ENCODE results near the gene LY9.
"Not testable (repeated sequence)": the region's sequence is repeated elsewhere in the genome, so short reads cannot be mapped to it uniquely, and the experiment has no call there.

Gene LY9

DNA sequence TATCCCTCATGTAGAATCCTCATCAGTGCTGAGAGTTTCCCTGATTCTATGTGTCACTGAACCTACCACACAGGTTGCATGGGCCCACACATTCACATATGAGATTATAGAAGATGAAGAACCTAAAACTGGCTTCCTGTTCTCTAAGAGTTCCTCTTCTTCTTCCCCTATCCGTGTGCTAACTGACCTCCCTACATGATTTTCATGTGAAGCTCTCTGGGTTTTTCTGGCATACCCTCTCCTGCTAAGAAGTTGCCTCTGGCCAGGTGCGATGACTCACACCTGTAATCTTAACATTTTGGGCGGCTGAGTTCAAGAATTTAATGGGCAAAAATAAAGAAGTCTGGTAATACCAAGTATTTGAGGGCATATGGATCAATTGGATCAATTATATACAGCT is 72.2 kb downstream of the LY9 start:
- DNase-seq, result no peak

DNA sequence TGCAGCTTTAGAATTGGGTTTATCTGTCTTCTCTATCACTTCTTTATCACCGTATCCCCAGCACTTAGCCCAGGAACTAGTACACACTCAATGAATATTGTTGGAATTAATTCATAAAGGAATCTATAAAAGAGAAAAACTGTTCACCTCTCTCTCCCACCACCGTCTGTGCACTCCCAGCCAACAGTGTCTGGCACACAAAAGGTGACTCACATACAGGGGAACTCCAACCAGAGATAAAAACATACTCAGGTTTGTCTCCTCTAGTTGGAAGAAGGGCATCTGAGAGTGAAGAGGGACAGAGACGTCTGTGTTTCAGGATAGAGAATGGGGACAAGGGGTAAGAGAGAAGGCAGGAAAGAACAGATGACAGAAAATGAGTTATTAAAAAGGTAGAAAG is 79.0 kb downstream of the LY9 start:
- no peak for DNase-seq

DNA sequence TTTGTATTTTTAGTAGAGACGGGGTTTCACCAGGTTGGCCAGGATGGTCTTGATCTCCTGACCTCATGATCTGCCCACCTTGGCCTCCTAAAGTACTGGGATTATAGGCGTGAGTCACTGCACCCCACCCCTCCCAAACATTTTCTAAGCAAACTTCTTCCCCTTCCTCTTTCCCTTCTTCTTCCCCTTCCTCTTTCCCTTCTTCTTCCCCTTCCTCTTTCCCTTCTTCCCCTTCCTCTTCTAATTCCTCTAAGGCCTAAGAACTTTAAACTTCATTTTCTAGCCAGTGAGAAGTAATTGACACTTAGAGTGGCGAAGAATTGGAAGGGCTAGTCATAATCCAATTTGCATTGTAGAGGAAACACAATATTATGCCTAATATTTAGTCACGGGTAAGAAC is 79.6 kb downstream of the LY9 start:
- DNase-seq, result not testable (repeated sequence)

DNA sequence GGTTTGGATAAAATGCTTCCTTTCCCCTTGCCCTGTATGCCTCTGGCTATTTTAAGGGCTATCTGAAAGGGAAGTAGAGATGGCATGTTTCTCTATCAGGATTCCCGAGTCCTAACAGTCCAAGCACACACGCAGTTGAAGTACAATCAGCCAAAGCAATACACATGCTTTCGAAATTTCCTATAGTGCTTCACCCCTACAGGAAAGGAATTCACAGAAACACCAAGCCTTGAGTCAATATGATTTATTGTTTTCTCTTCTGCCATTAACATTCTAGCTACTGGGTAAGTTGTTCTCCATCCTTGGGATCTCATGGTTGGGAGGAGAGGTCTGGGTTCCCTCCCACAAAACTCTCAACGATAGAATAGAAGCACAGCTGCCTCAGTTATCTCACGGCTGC is 80.3 kb downstream of the LY9 start:
- DNase-seq, result no peak

DNA sequence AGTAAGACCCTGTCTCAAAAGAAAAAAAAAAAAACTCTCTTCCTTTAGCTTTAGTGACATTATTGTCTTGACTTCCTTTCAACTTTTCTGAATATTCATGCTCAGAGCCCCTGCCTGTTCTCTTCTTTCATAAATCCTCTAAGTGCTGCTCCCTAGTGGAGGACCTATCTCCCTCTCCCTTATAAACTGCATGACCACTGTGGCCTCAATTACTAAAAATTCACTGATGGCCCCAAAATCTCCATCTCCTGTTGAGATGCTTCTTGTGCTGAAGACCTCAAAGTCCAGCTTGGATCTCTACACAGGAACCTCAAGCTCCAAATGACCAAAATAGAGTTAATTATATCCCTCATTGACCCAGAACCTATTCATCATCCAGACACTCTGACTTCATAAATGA is 81.2 kb downstream of the LY9 start:
- DNase-seq, result no peak

All from activated effector memory CD4-positive, alpha-beta T cell treated with Interleukin-2 at 50 U/mL for 16 hours (primary cell).